ENCODE data around the gene PSMG2.

- no peak for TF ChIP-seq POLR2AphosphoS5 (IDR thresholded peaks at IDR 0.05)
- TF ChIP-seq, protein P1, sequence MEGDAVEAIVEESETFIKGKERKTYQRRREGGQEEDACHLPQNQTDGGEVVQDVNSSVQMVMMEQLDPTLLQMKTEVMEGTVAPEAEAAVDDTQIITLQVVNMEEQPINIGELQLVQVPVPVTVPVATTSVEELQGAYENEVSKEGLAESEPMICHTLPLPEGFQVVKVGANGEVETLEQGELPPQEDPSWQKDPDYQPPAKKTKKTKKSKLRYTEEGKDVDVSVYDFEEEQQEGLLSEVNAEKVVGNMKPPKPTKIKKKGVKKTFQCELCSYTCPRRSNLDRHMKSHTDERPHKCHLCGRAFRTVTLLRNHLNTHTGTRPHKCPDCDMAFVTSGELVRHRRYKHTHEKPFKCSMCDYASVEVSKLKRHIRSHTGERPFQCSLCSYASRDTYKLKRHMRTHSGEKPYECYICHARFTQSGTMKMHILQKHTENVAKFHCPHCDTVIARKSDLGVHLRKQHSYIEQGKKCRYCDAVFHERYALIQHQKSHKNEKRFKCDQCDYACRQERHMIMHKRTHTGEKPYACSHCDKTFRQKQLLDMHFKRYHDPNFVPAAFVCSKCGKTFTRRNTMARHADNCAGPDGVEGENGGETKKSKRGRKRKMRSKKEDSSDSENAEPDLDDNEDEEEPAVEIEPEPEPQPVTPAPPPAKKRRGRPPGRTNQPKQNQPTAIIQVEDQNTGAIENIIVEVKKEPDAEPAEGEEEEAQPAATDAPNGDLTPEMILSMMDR (IDR thresholded peaks at IDR 0.05) = no peak
These were observed 62.3 kb downstream of the PSMG2 start for GRCh38 chr18:12765126-12765525.

Measured in breast epithelium (tissue), 3 donors.